CD4-positive, alpha-beta T cell (primary cell): ENCODE results near the gene PITRM1. TPM values are rescaled to one million over a fixed set of nuclear protein-coding genes. Genes with fewer than 3 reads are reported as not detected.
A peak's percentile ranks its signal among the peaks of the same experiment; 100 is the strongest.

Experiments used
- ATAC-seq: fragments of 200-7000 bp; cut with Tn5 transposase; one replicate; pipeline ENCODE4 v1.10.0; 2022; ENCODE audit warnings: mild to moderate bottlenecking; ENCODE audit not compliant: poor library complexity
- CTCF ChIA-PET: fragments of 350-600 bp; sonication (Branson Sonifier 250); formaldehyde crosslinking; loops from one replicate; lab custom pipeline; 2021; ENCODE audit warnings: antibody characterized with exemption, inconsistent platforms; lab: Charles Lee
- POLR2A ChIA-PET: fragments of 350-600 bp; sonication (Branson Sonifier 250); formaldehyde crosslinking; loops from one replicate; lab custom pipeline; 2021; ENCODE audit warnings: antibody characterized with exemption, inconsistent platforms; lab: Charles Lee
- DNase-seq, 14 experiments: peaks; one replicate each; pipeline ENCODE4 v3.0.0-alpha.2; 2013 to 2020; ENCODE audit warnings: mixed read lengths in 2 of 14
- H3K27ac ChIP-seq, 2 donors: one replicate each; pipeline versions ENCODE4 v1.5.1 to v1.7.0; 2013; ENCODE audit warnings: low read length in 2 of 2, low read depth in 1 of 2, mild to moderate bottlenecking in 1 of 2
- H3K27me3 ChIP-seq, 2 experiments: 1 replicate in 1 of 2; 2 replicates in 1 of 2; pipeline versions ENCODE4 v1.6.1 to v1.7.0; 2013; ENCODE audit warnings: low read length in 2 of 2, control low read depth in 1 of 2, mild to moderate bottlenecking in 1 of 2, moderate library complexity in 1 of 2; ENCODE audit not compliant: insufficient read depth in 2 of 2, control insufficient read depth in 1 of 2
- H3K36me3 ChIP-seq: one replicate; pipeline ENCODE4 v1.6.1; 2013; ENCODE audit warnings: low read length, control low read depth; ENCODE audit not compliant: insufficient read depth
- H3K4me1 ChIP-seq: one replicate; pipeline ENCODE4 v1.6.1; 2013; ENCODE audit warnings: low read length, control low read depth; ENCODE audit not compliant: insufficient read depth
- H3K4me3 ChIP-seq: one replicate; pipeline ENCODE4 v1.5.1; 2013; ENCODE audit warnings: mild to moderate bottlenecking, low read length, moderate library complexity
- H3K9me3 ChIP-seq, 2 experiments: 1 replicate in 1 of 2; 2 replicates in 1 of 2; pipeline versions ENCODE4 v1.6.1 to v1.7.0; 2013; ENCODE audit warnings: low read length in 2 of 2, mild to moderate bottlenecking in 2 of 2, control low read depth in 1 of 2, moderate library complexity in 1 of 2; ENCODE audit not compliant: control insufficient read depth in 1 of 2, insufficient read depth in 1 of 2
- H3K27ac Mint-ChIP-seq: one replicate; pipeline ENCODE4 v1.8.0; 2020; ENCODE audit warnings: mixed read lengths
- H3K27me3 Mint-ChIP-seq: one replicate; pipeline ENCODE4 v1.8.0; 2021; ENCODE audit warnings: mixed read lengths
- H3K36me3 Mint-ChIP-seq: one replicate; pipeline ENCODE4 v1.8.0; 2021; ENCODE audit warnings: low read depth, mixed read lengths
- H3K4me1 Mint-ChIP-seq: one replicate; pipeline ENCODE4 v1.8.0; 2021; ENCODE audit warnings: low read depth, mixed read lengths
- H3K4me3 Mint-ChIP-seq: one replicate; pipeline ENCODE4 v1.8.0; 2020; ENCODE audit warnings: mild to moderate bottlenecking, mixed read lengths
- H3K9me3 Mint-ChIP-seq: one replicate; pipeline ENCODE4 v1.8.0; 2020; ENCODE audit warnings: mixed read lengths
- intact Hi-C, 2 experiments: fragments of 100-400 bp; cut with DNase I in 1 of 2; cut with micrococcal nuclease in 1 of 2; formaldehyde crosslinking; loops; one replicate each; pipeline versions ENCODE4 v1.15.1 to v1.9.0; 2023 to 2025; cut with DNase I, micrococcal nuclease
- total RNA-seq, 174 experiments: library from RNA in 2 of 174; stranded (reverse) in 2 of 174; gene quantifications; one replicate each; pipeline ENCODE4 v1.2.3 and lab custom pipeline; 2021 to 2026
- TF ChIP-seq, protein P1 (sequence below): fragments of 200-600 bp; IDR thresholded peaks from one replicate; pipeline ENCODE4 v1.8.0; 2022; ENCODE audit warnings: antibody characterized with exemption, mild to moderate bottlenecking

PITRM1 gene
- total RNA-seq, 2 experiments from 2014 or later = 76.7 to 77.8 TPM

DNA sequence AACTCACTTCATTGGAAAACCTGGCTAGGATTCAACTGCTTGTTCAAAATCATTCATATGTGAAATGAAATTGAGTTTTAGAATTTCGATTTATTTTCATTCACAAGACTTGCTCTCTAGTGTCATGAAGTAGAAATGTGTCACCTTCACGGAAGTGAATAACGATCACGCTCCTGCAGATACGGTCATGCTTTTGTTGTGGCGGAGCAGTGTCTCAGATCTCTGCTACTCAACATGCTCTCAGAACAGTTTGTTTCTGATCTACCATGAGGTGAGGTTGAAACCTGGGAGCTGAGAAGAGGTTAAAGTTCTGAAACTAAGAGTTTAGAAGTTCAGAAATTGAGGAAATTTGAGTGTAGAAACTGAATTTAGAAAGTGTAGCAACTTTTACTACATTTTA, 13.8 kb upstream of the PITRM1 start:
- Histone ChIP-seq H3K4me1 (peaks cover 5% of the 10 kb centered on the region), H3K36me3 (no peaks in the 10 kb centered on the region), H3K4me3 (no peak overlapping the region), H3K27me3 (peaks cover 0 to 4% of the 10 kb centered on the region in 2 experiments), H3K9me3 (no peaks in the 10 kb centered on the region), H3K27ac (no peak overlapping the region)
- H3K4me1 Mint-ChIP-seq = peaks cover 18% of the 10 kb centered on the region
- peaks cover 13% of the 10 kb centered on the region for H3K27me3 Mint-ChIP-seq
- H3K27ac Mint-ChIP-seq = peak overlapping the region; percentile 62
- H3K36me3 Mint-ChIP-seq = no peaks in the 10 kb centered on the region
- ChIA-PET POLR2A (interaction anchor here (0.7 to 1.6 kb wide), 2 partner anchors 14 to 1963 kb away, joined by 3 to 11 read pairs; partner anchors contain the start of gene PITRM1), CTCF (interaction anchor here (1.3 kb wide), 1 partner anchor 11 kb away, joined by 5 read pairs; no protein-coding TSS in a partner anchor)
- ATAC-seq = peak; percentile 100
- intact Hi-C loops = no loop called here
- H3K4me3 Mint-ChIP-seq = peak overlapping the region; percentile 26
- H3K9me3 Mint-ChIP-seq = no peaks in the 10 kb centered on the region
- TF ChIP-seq, protein P1, sequence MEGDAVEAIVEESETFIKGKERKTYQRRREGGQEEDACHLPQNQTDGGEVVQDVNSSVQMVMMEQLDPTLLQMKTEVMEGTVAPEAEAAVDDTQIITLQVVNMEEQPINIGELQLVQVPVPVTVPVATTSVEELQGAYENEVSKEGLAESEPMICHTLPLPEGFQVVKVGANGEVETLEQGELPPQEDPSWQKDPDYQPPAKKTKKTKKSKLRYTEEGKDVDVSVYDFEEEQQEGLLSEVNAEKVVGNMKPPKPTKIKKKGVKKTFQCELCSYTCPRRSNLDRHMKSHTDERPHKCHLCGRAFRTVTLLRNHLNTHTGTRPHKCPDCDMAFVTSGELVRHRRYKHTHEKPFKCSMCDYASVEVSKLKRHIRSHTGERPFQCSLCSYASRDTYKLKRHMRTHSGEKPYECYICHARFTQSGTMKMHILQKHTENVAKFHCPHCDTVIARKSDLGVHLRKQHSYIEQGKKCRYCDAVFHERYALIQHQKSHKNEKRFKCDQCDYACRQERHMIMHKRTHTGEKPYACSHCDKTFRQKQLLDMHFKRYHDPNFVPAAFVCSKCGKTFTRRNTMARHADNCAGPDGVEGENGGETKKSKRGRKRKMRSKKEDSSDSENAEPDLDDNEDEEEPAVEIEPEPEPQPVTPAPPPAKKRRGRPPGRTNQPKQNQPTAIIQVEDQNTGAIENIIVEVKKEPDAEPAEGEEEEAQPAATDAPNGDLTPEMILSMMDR = no peak
- DNase-seq = peak; percentile 22 to 73 (median 40)

DNA sequence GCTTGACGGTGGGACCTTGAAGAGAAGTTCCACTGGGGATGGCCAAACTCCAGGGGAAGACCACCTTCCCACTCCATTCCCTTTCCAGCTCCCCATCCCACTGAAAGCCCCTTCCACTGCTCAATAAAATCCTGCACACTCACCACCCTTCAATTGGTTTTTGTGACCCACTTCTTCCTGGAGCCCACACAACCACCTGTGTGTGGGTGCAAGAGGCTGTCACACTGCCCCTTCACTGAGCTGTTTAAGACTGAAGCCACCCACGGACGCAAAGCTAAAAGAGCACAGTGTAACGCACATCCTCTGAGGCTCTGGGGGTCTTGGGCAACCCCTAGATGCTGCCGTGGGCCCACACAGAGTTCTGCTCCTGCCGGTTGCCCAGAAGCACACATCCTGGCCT, 12.8 kb upstream of the PITRM1 start:
- H3K4me3 ChIP-seq = no peak overlapping the region
- no peak overlapping the region for H3K27ac Mint-ChIP-seq
- no peak overlapping the region for H3K4me3 Mint-ChIP-seq
- POLR2A ChIA-PET = interaction anchor here (1.6 kb wide), 1 partner anchor 13 kb away, joined by 11 read pairs; the partner anchor contains the start of gene PITRM1
- TF ChIP-seq, protein P1 = no peak
- H3K27me3 Mint-ChIP-seq = peaks cover 13% of the 10 kb centered on the region
- DNase-seq (no peak), ATAC-seq (no peak)
- H3K9me3 Mint-ChIP-seq = no peaks in the 10 kb centered on the region
- H3K9me3 ChIP-seq = no peaks in the 10 kb centered on the region
- CTCF ChIA-PET = no interaction called here
- H3K4me1 ChIP-seq = peaks cover 5% of the 10 kb centered on the region
- H3K27me3 ChIP-seq = peaks cover 0 to 4% of the 10 kb centered on the region in 2 experiments
- intact Hi-C loops = no loop called here
- no peaks in the 10 kb centered on the region for H3K36me3 Mint-ChIP-seq
- no peaks in the 10 kb centered on the region for H3K36me3 ChIP-seq
- H3K4me1 Mint-ChIP-seq = peaks cover 18% of the 10 kb centered on the region
- H3K27ac ChIP-seq = no peak overlapping the region

DNA sequence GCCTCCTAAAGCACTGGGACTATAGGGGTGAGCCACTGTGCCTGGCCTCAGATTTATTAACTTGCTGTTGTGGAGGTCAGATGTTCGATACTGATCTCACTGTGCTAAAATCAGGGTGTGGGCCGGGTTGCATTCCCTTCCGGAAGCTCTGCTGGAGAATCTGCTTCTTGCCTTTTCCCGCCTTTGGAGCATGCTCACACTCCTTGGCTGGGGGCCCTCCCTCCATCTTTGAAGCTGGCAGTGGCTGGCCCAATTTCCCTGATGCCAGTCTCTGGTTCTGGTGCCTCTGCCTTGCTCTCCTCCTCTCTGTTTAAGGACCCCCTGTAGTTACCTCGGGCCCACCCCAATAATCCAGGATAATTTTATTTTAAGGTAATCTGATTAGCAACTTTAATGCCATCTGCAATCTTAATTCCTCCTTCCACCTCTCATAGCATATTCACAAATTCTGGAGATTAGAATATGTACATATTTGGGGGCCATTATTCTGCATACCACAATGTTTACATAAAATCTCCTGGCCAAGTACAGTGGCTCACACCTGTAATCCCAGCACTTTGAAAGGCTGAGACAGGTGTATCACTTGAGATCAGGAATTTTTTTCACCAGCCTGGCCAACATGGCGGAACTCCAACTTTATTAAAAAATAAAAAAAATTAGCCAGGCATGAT, 7.9 kb upstream of the PITRM1 start:
- Histone ChIP-seq H3K27ac (no peak overlapping the region), H3K9me3 (no peaks in the 10 kb centered on the region), H3K4me3 (no peak overlapping the region), H3K36me3 (no peaks in the 10 kb centered on the region), H3K27me3 (peaks cover 0 to 4% of the 10 kb centered on the region in 2 experiments), H3K4me1 (no peaks in the 10 kb centered on the region)
- Mint-ChIP-seq H3K4me3 (no peak overlapping the region), H3K4me1 (peaks cover 3% of the 10 kb centered on the region), H3K36me3 (no peaks in the 10 kb centered on the region), H3K27me3 (peaks cover 13% of the 10 kb centered on the region), H3K27ac (no peak overlapping the region), H3K9me3 (no peaks in the 10 kb centered on the region)
- ATAC-seq = no peak
- TF ChIP-seq, protein P1 = no peak
- intact Hi-C loops = no loop called here
- ChIA-PET CTCF (no interaction called here), POLR2A (interaction anchor here (1.4 kb wide), 1 partner anchor 8 kb away, joined by 8 read pairs; the partner anchor contains the start of gene PITRM1)
- no peak for DNase-seq
